Gastrocnemius medialis (tissue), 4 donors: ENCODE results near the gene SLC10A7. TPM values are rescaled to one million over a fixed set of nuclear protein-coding genes. Genes with fewer than 3 reads are reported as not detected.

Experiments used
- ATAC-seq, 2 donors: fragments of 150-250 bp; one replicate each; pipeline ENCODE4 v1.9.1; 2016
- DNase-seq, 2 donors: peaks; one replicate each; pipeline ENCODE4 v3.0.0-alpha.2; 2019
- H3K27ac ChIP-seq, 4 donors: fragments of 200-600 bp; sonication (generic); 1 replicate in 1 of 4; 2 replicates in 3 of 4; pipeline ENCODE4 v1.5.1; 2016 to 2018; ENCODE audit warnings: mild to moderate bottlenecking in 2 of 4, moderate library complexity in 1 of 4
- H3K27me3 ChIP-seq, 3 donors: fragments of 200-600 bp; sonication (generic) in 2 of 3; 1 replicate in 1 of 3; 2 replicates in 2 of 3; pipeline versions ENCODE4 v1.5.1 to v1.6.0; 2016 to 2019; ENCODE audit warnings: mild to moderate bottlenecking in 1 of 3, moderate library complexity in 1 of 3
- H3K36me3 ChIP-seq, 2 donors: fragments of 200-600 bp; sonication (generic) in 1 of 2; one replicate each; pipeline ENCODE4 v1.5.1; 2017 to 2018
- H3K4me1 ChIP-seq, 2 donors: fragments of 200-600 bp; sonication (generic) in 1 of 2; one replicate each; pipeline ENCODE4 v1.5.1; 2016 to 2017; ENCODE audit warnings: mild to moderate bottlenecking in 2 of 2
- H3K4me3 ChIP-seq, 4 donors: fragments of 200-600 bp; sonication (generic) in 3 of 4; 1 replicate in 1 of 4; 2 replicates in 3 of 4; pipeline ENCODE4 v1.5.1; 2016 to 2019; ENCODE audit warnings: mild to moderate bottlenecking in 2 of 4
- H3K9me3 ChIP-seq, 3 donors: fragments of 200-600 bp; sonication (generic) in 2 of 3; 1 replicate in 1 of 3; 2 replicates in 2 of 3; pipeline ENCODE4 v1.5.1; 2016 to 2019
- CTCF ChIP-seq, 5 experiments: fragments of 450-650 bp in 3 of 5; fragments of 200-600 bp in 2 of 5; sonication (generic) in 2 of 5; IDR thresholded peaks in 4 of 5; conservative IDR thresholded peaks in 1 of 5; 1 replicate in 4 of 5; 2 replicates in 1 of 5; pipeline ENCODE4 v1.5.1; 2016 to 2019; ENCODE audit warnings: antibody characterized with exemption in 5 of 5, mild to moderate bottlenecking in 3 of 5, moderate library complexity in 3 of 5
- POLR2A ChIP-seq, 2 donors: fragments of 450-650 bp; IDR thresholded peaks; one replicate each; pipeline ENCODE4 v1.6.1; 2017; ENCODE audit warnings: antibody characterized with exemption in 2 of 2, mild to moderate bottlenecking in 2 of 2, moderate library complexity in 2 of 2
- in situ Hi-C, 4 donors: fragments of 200-750 bp; cut with MboI; loops; one replicate each; pipeline versions ENCODE4 v1.15.0 to v1.8.0; 2017; ENCODE audit warnings: low sequenced_read_pairs in 4 of 4
- intact Hi-C: fragments of 100-400 bp; cut with DNase I; formaldehyde crosslinking; loops from one replicate; pipeline ENCODE4 v1.15.1; 2023; ENCODE audit warnings: low total_unique reads
- total RNA-seq, 4 donors: library from RNA; depleted of rRNA; stranded (reverse); fragments of >200 nt; gene quantifications; one replicate each; pipeline versions ENCODE4 v1.1.0 to v1.2.3, GENCODE V29; 2016

The SLC10A7 gene
- total RNA-seq, 4 donors from 2014 or later: 2.1 to 6.0 (median 2.3) TPM

- intact Hi-C loops (no loop called here), in situ Hi-C loops (no loop called here)
- H3K27ac ChIP-seq: no peak overlapping the region
- H3K9me3 ChIP-seq: no peaks in the 10 kb centered on the region
- TF ChIP-seq CTCF (IDR thresholded peaks at IDR 0.05 in 4 of 5, conservative IDR thresholded peaks at IDR 0.05 in 1 of 5) (no peak), POLR2A (IDR thresholded peaks at IDR 0.05) (no peak)
- H3K4me1 ChIP-seq: no peaks in the 10 kb centered on the region
- H3K4me3 ChIP-seq: no peak overlapping the region
- no peak for DNase-seq
- H3K36me3 ChIP-seq: no peaks in the 10 kb centered on the region
- no peak for ATAC-seq
- no peaks in the 10 kb centered on the region for H3K27me3 ChIP-seq
Measured at GRCh38 chr4:146465628-146466027, 56.1 kb downstream of the SLC10A7 start.

GRCh38 chr4:146462251-146462650 lies 59.5 kb downstream of the SLC10A7 start:
- TF ChIP-seq POLR2A (IDR thresholded peaks at IDR 0.05) (no peak), CTCF (IDR thresholded peaks at IDR 0.05 in 4 of 5, conservative IDR thresholded peaks at IDR 0.05 in 1 of 5) (no peak)
- Histone ChIP-seq H3K4me3 (no peak overlapping the region), H3K27ac (no peak overlapping the region), H3K4me1 (no peaks in the 10 kb centered on the region), H3K27me3 (no peaks in the 10 kb centered on the region), H3K9me3 (no peaks in the 10 kb centered on the region), H3K36me3 (no peaks in the 10 kb centered on the region)
- in situ Hi-C loops (no loop called here), intact Hi-C loops (no loop called here)
- ATAC-seq (no peak), DNase-seq (no peak)

- no peak for TF ChIP-seq CTCF (IDR thresholded peaks at IDR 0.05 in 4 of 5, conservative IDR thresholded peaks at IDR 0.05 in 1 of 5)
- no peak for TF ChIP-seq POLR2A (IDR thresholded peaks at IDR 0.05)
- no peaks in the 10 kb centered on the region for H3K27me3 ChIP-seq
- in situ Hi-C loops: no loop called here
- no peaks in the 10 kb centered on the region for H3K36me3 ChIP-seq
- H3K4me1 ChIP-seq: no peaks in the 10 kb centered on the region
- H3K4me3 ChIP-seq: no peak overlapping the region
- DNase-seq (no peak), ATAC-seq (no peak)
- intact Hi-C loops: no loop called here
- no peaks in the 10 kb centered on the region for H3K9me3 ChIP-seq
- no peak overlapping the region for H3K27ac ChIP-seq
Measured at GRCh38 chr4:146458594-146458993, 63.1 kb downstream of the SLC10A7 start.

- no peak for DNase-seq
- in situ Hi-C loops (no loop called here), intact Hi-C loops (no loop called here)
- H3K27me3 ChIP-seq: no peaks in the 10 kb centered on the region
- TF ChIP-seq CTCF (IDR thresholded peaks at IDR 0.05 in 4 of 5, conservative IDR thresholded peaks at IDR 0.05 in 1 of 5) (no peak), POLR2A (IDR thresholded peaks at IDR 0.05) (no peak)
- no peak for ATAC-seq
- no peaks in the 10 kb centered on the region for H3K9me3 ChIP-seq
- H3K27ac ChIP-seq: no peak overlapping the region
- no peak overlapping the region for H3K4me3 ChIP-seq
- no peaks in the 10 kb centered on the region for H3K36me3 ChIP-seq
- no peaks in the 10 kb centered on the region for H3K4me1 ChIP-seq
Measured at GRCh38 chr4:146456681-146457080, 65.1 kb downstream of the SLC10A7 start.

- DNase-seq (no peak), ATAC-seq (no peak)
- H3K4me3 ChIP-seq: no peak overlapping the region
- intact Hi-C loops (no loop called here), in situ Hi-C loops (no loop called here)
- no peak overlapping the region for H3K27ac ChIP-seq
- no peaks in the 10 kb centered on the region for H3K9me3 ChIP-seq
- H3K27me3 ChIP-seq: no peaks in the 10 kb centered on the region
- H3K4me1 ChIP-seq: no peaks in the 10 kb centered on the region
- H3K36me3 ChIP-seq: no peaks in the 10 kb centered on the region
- TF ChIP-seq POLR2A (IDR thresholded peaks at IDR 0.05): no peak
- TF ChIP-seq CTCF (IDR thresholded peaks at IDR 0.05 in 4 of 5, conservative IDR thresholded peaks at IDR 0.05 in 1 of 5): no peak
Measured at GRCh38 chr4:146453181-146453807, 68.4 kb downstream of the SLC10A7 start.
